Activated T-helper 2 cell treated with anti-CD3 and anti-CD28 coated beads, Interferon-gamma antibody, Interleukin-2, Interleukin-4, amounts not matched to agents 10 μg/mL and 5 μg/mL and 100 μg/mL, durations not matched to agents 14 hours and 24 hours and 36 hours (primary cell): ENCODE data around the gene AFG1L. TPM values are rescaled to one million over a fixed set of nuclear protein-coding genes. Genes with fewer than 3 reads are reported as not detected.

ENCODE experiments used
- DNase-seq: peaks from one replicate; pipeline ENCODE4 v3.0.0; 2021; ENCODE audit warnings: low spot score
- H3K27ac Mint-ChIP-seq: one replicate; pipeline ENCODE4 v1.8.0; 2021; ENCODE audit warnings: mixed read lengths
- H3K27me3 Mint-ChIP-seq: one replicate; pipeline ENCODE4 v1.8.0; 2021; ENCODE audit warnings: low read depth, mixed read lengths
- H3K36me3 Mint-ChIP-seq: one replicate; pipeline ENCODE4 v1.8.0; 2021; ENCODE audit warnings: low read depth, mixed read lengths
- H3K4me1 Mint-ChIP-seq: one replicate; pipeline ENCODE4 v1.8.0; 2021; ENCODE audit warnings: low read depth, mixed read lengths
- H3K4me3 Mint-ChIP-seq: one replicate; pipeline ENCODE4 v1.8.0; 2021; ENCODE audit warnings: low read depth, mild to moderate bottlenecking, moderate library complexity, mixed read lengths
- H3K9me3 Mint-ChIP-seq: one replicate; pipeline ENCODE4 v1.8.0; 2021; ENCODE audit warnings: mixed read lengths
- intact Hi-C: fragments of 100-400 bp; cut with micrococcal nuclease; formaldehyde crosslinking; loops from one replicate; pipeline ENCODE4 v1.15.1; 2023
- total RNA-seq: library from RNA; stranded (reverse); gene quantifications from 2 replicates; pipeline ENCODE4 v1.2.3, GENCODE V29; 2022

Gene AFG1L
- total RNA-seq, 1 donor from 2014 or later: 4.7 TPM

GRCh38 chr6:108465098-108465495, 170.2 kb downstream of the AFG1L start:
- no peaks in the 10 kb centered on the region for H3K36me3 Mint-ChIP-seq
- intact Hi-C loops: no loop called here
- H3K27me3 Mint-ChIP-seq: peaks cover 33% of the 10 kb centered on the region
- no peak for DNase-seq
- H3K4me3 Mint-ChIP-seq: no peak overlapping the region
- no peaks in the 10 kb centered on the region for H3K4me1 Mint-ChIP-seq
- H3K9me3 Mint-ChIP-seq: no peaks in the 10 kb centered on the region
- no peak overlapping the region for H3K27ac Mint-ChIP-seq

- no peak for DNase-seq
- Mint-ChIP-seq H3K4me1 (no peaks in the 10 kb centered on the region), H3K4me3 (no peak overlapping the region), H3K27me3 (peaks cover 40% of the 10 kb centered on the region), H3K27ac (no peak overlapping the region), H3K9me3 (no peaks in the 10 kb centered on the region), H3K36me3 (no peaks in the 10 kb centered on the region)
- intact Hi-C loops: no loop called here
These were observed 173.5 kb downstream of the AFG1L start for GRCh38 chr6:108468346-108468745.

DNA sequence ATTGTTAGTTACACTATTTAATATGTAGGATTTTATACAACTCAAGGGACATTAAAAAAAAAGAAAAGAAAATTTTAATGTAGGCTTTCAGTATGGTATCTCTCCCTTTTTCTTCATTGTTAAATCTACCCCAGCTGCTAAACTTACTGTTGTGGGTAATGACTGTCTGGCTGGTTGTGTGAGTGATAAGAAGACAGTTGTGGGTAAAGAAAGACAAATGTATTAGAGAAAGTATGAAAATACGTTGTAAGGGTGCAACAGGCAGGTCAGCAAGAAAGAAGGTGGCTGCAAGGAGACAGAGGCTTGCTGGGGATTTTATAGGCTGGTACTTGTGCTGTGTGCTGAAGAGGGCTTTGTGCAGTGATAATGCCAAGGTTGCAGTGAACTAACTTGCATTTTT, 174.5 kb downstream of the AFG1L start:
- Mint-ChIP-seq H3K9me3 (no peaks in the 10 kb centered on the region), H3K4me1 (peaks cover 2% of the 10 kb centered on the region), H3K4me3 (no peak overlapping the region), H3K27me3 (peaks cover 37% of the 10 kb centered on the region), H3K27ac (no peak overlapping the region), H3K36me3 (no peaks in the 10 kb centered on the region)
- intact Hi-C loops: no loop called here
- DNase-seq: no peak

DNA sequence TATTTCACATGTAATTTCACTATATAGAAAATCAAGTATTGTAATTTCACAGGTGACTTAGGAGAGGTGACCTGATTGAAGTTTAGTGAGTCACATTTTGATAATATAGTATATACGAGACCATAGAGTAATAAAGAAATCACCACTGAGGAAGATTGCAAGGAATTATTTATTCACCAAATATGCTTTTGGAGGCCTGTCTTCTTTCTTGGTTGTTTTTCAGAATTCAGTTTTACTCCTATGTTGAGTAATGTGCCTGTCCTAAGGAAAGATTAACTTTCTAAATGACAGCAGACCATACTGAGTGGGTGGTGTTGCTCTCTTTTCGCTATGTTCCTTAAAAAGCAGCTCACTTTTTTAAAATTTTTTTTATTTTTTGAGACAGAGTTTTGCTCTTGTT, 178.3 kb downstream of the AFG1L start:
- Mint-ChIP-seq H3K27me3 (peaks cover 49% of the 10 kb centered on the region), H3K9me3 (no peaks in the 10 kb centered on the region), H3K36me3 (no peaks in the 10 kb centered on the region), H3K4me3 (no peak overlapping the region), H3K27ac (no peak overlapping the region), H3K4me1 (peaks cover 2% of the 10 kb centered on the region)
- intact Hi-C loops: no loop called here
- DNase-seq: no peak

DNA sequence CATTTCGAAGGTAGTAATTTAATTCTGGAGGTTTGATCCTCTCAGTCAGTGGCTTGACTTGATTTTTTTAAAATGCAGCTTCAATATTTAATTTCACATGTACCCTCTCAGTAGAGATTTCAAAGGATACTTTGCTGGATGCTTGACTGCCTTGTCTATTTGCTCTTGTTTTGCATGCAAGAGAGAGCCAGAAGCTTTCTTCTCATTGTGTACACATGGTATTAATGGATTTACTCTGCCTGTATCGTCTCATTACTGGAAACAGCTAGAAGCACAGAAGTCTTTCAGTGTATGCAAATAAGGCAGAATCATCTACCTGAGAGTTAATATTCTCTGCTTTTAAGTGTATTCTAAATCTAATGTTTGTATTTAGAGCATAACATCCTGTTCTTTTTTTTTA, 181.5 kb downstream of the AFG1L start:
- H3K27me3 Mint-ChIP-seq: peaks cover 29% of the 10 kb centered on the region
- H3K27ac Mint-ChIP-seq: no peak overlapping the region
- H3K9me3 Mint-ChIP-seq: no peaks in the 10 kb centered on the region
- H3K4me1 Mint-ChIP-seq: peaks cover 2% of the 10 kb centered on the region
- no peaks in the 10 kb centered on the region for H3K36me3 Mint-ChIP-seq
- no peak overlapping the region for H3K4me3 Mint-ChIP-seq
- DNase-seq: no peak
- intact Hi-C loops: no loop called here

GRCh38 chr6:108476847-108477430, 182.1 kb downstream of the AFG1L start:
- DNase-seq: no peak
- H3K27me3 Mint-ChIP-seq: peaks cover 24% of the 10 kb centered on the region
- peaks cover 2% of the 10 kb centered on the region for H3K4me1 Mint-ChIP-seq
- intact Hi-C loops: no loop called here
- H3K9me3 Mint-ChIP-seq: no peaks in the 10 kb centered on the region
- H3K4me3 Mint-ChIP-seq: no peak overlapping the region
- H3K36me3 Mint-ChIP-seq: no peaks in the 10 kb centered on the region
- no peak overlapping the region for H3K27ac Mint-ChIP-seq

GRCh38 chr6:108482559-108482958, 187.7 kb downstream of the AFG1L start:
- no peak for DNase-seq
- intact Hi-C loops: no loop called here
- Mint-ChIP-seq H3K4me3 (no peak overlapping the region), H3K9me3 (peaks cover 6% of the 10 kb centered on the region), H3K27me3 (peaks cover 5% of the 10 kb centered on the region), H3K36me3 (no peaks in the 10 kb centered on the region), H3K27ac (no peak overlapping the region), H3K4me1 (no peaks in the 10 kb centered on the region)

DNA sequence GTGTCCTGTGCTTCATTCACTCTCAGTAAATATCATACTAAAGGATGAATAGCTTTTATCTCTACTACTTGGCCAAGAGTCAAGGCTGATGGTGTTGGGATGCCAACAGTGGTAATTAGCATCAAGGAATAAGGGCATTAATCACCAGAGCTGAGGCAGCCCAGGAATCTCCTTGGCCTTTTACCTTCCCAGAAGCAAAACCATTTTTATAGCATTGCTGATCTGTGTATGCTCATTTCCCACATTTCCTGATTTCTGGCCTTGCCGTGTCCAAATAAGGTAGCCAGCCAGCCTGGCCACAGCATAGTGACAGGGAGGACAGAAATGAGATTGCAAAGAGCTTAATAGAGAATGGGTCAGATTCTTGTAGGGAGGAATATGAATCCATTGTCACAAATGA, 189.2 kb downstream of the AFG1L start:
- Mint-ChIP-seq H3K27ac (no peak overlapping the region), H3K4me1 (no peaks in the 10 kb centered on the region), H3K36me3 (no peaks in the 10 kb centered on the region), H3K9me3 (peaks cover 6% of the 10 kb centered on the region), H3K27me3 (peaks cover 11% of the 10 kb centered on the region), H3K4me3 (no peak overlapping the region)
- DNase-seq: no peak
- intact Hi-C loops: no loop called here

GRCh38 chr6:108489699-108490098, 194.8 kb downstream of the AFG1L start:
- Mint-ChIP-seq H3K9me3 (no peaks in the 10 kb centered on the region), H3K27me3 (peaks cover 17% of the 10 kb centered on the region), H3K27ac (no peak overlapping the region), H3K36me3 (no peaks in the 10 kb centered on the region), H3K4me3 (no peak overlapping the region), H3K4me1 (no peaks in the 10 kb centered on the region)
- DNase-seq: no peak
- intact Hi-C loops: loop anchor here (5.0 to 10.0 kb wide), 2 partner anchors 312 to 375 kb away; no protein-coding TSS in a partner anchor

- Mint-ChIP-seq H3K4me1 (no peaks in the 10 kb centered on the region), H3K9me3 (no peaks in the 10 kb centered on the region), H3K27me3 (peaks cover 19% of the 10 kb centered on the region), H3K27ac (no peak overlapping the region), H3K36me3 (no peaks in the 10 kb centered on the region), H3K4me3 (no peak overlapping the region)
- intact Hi-C loops: loop anchor here (5.0 to 10.0 kb wide), 2 partner anchors 315 to 377 kb away; no protein-coding TSS in a partner anchor
- no peak for DNase-seq
These were observed 197.4 kb downstream of the AFG1L start for GRCh38 chr6:108492131-108492766.

GRCh38 chr6:108494434-108494833, 199.6 kb downstream of the AFG1L start:
- H3K9me3 Mint-ChIP-seq: no peaks in the 10 kb centered on the region
- H3K4me3 Mint-ChIP-seq: no peak overlapping the region
- peaks cover 11% of the 10 kb centered on the region for H3K27me3 Mint-ChIP-seq
- H3K36me3 Mint-ChIP-seq: no peaks in the 10 kb centered on the region
- H3K4me1 Mint-ChIP-seq: no peaks in the 10 kb centered on the region
- intact Hi-C loops: loop anchor here (5.0 to 10.0 kb wide), 2 partner anchors 317 to 380 kb away; no protein-coding TSS in a partner anchor
- DNase-seq: no peak
- H3K27ac Mint-ChIP-seq: no peak overlapping the region

GRCh38 chr6:108497883-108498282, 203.0 kb downstream of the AFG1L start:
- peaks cover 4% of the 10 kb centered on the region for H3K27me3 Mint-ChIP-seq
- no peak overlapping the region for H3K4me3 Mint-ChIP-seq
- DNase-seq: no peak
- no peaks in the 10 kb centered on the region for H3K4me1 Mint-ChIP-seq
- intact Hi-C loops: loop anchor here (10.0 kb wide), 1 partner anchor 383 kb away; no protein-coding TSS in a partner anchor
- H3K27ac Mint-ChIP-seq: no peak overlapping the region
- no peaks in the 10 kb centered on the region for H3K9me3 Mint-ChIP-seq
- no peaks in the 10 kb centered on the region for H3K36me3 Mint-ChIP-seq

DNA sequence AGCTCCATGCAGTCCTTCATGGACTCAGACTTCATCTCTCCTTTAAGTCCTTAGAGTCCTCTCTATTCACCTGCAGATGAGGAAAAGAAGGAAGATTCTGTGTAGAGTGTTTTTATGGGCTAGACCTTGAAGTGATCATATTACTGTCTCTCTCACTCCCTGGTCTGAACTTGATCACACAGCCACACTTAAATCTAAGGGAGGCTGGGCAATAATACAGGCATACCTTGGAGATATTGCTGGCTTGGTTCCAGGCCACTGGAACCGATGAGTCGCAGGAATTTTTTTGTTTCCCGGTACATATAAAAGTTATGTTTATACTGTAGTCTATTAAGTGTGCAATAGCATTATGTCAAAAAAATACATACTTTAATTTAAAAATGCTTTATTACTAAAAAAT, 206.7 kb downstream of the AFG1L start:
- no peak for DNase-seq
- Mint-ChIP-seq H3K36me3 (no peaks in the 10 kb centered on the region), H3K27ac (no peak overlapping the region), H3K4me1 (peaks cover 2% of the 10 kb centered on the region), H3K9me3 (no peaks in the 10 kb centered on the region), H3K4me3 (no peak overlapping the region), H3K27me3 (peaks cover 2% of the 10 kb centered on the region)
- intact Hi-C loops: no loop called here
